ENCODE measurements around the gene ACSF3. TPM values are rescaled to one million over a fixed set of nuclear protein-coding genes. Genes with fewer than 3 reads are reported as not detected.

The ACSF3 gene
- total RNA-seq, 1 donor from 2014 or later, result 15.5 TPM

- no peak for DNase-seq
- ATAC-seq (ENCODE audit: poor library complexity), result no peak
- intact Hi-C loops (cut with DNase I), result no loop called here
These were observed 42.5 kb downstream of the ACSF3 start for GRCh38 chr16:89135971-89136765.

DNA sequence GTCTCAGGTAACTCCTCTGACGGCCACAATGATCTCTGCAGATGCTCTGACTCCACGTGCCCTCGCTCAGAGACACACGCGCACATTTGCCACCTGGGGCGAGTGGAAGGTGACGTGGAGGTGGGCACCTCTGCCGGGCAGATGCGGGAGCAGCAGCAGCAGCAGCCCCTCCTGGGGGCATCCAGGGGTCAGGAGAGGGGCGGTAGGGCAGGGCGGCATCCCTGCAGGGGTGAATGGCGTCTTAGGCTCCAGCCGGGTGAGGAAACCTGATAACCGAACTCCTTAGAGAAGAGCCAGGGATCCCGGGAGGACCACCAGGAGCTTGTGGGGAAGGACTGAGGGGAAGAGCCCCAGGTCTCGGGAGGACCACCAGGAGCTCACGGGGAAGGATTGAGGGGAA is 43.3 kb downstream of the ACSF3 start:
- DNase-seq (no peak), ATAC-seq (ENCODE audit: poor library complexity) (no peak)
- intact Hi-C loops (cut with DNase I), result no loop called here

DNA sequence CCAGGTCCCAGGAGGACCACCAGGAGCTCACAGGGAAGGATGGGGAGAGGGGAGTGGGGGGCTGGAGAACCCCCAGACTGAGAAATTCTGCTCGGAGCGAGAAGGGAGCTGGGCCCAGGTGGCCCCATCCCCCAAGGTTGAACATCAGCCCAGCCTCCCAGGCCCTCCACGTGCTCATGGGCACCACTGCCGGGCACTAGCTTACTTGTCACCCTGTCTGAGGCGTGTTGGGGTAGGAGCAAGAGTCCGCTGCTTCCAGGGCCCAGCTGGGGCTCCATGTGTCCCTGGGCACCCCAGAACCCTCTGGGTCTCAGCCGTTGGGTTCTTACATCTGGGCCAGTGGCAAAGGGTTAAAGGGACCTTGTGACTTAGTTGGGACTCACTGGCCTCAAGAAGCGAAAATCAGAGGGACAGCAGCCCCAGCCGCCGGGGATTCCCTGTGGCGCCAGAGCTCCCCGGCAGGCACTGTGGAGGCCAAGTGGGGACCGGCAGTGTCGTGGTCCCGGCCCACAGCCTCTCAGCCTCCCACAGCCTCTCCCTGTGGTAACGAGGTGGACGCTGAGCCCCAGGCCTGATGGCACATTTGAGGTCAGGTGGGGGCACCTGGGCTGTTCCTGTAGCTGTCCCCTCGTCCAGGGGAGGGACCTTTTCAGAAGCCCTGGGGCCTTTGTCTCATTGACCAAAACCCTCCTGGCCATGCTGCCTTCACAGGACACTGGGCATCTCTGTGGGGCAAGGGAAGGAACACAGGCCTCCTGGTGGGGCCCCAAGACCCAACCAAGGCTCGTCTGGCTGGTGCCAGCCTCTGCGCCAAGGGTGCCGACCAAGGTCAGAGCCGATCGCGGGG is 44.2 kb downstream of the ACSF3 start:
- intact Hi-C loops (cut with DNase I), result no loop called here
- DNase-seq, result peak; percentile 22
- no peak for ATAC-seq (ENCODE audit: poor library complexity)

GRCh38 chr16:89138513-89138795 is 44.8 kb downstream of the ACSF3 start:
- no peak for ATAC-seq (ENCODE audit: poor library complexity)
- intact Hi-C loops (cut with DNase I), result no loop called here

DNA sequence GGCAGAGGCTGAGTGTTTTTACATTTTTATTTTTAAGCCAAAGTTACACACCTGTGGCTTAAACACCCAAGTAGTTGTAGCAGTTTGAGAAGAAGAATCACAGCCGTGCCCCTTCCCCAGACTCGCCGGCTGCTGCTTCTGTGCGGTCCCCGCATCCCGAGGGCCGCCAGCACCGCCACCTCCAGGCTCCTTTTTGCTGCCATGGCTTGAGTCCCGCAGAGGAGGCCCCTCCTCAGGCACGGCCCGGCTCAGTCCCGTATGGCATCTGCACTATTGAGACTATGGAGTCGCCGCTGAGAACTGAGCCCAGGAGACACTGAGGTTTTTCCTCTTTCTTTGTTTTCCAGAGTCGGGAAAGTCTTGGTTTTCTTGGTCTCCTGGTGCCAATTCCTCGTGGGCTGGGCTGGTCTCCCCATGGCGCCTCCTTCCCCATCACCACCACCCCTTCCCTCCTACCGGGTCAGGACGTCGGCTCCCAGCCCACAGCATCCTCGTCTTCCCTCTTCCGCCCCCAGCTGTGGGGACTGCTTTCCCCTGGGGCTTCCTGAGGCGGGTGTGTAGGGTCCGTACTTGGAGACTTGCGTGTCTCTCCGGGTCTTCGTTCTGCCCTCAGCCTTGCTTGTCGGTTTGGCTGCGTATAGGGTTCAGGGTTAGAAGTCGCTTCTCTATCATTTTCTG is 45.3 kb downstream of the ACSF3 start:
- ATAC-seq (ENCODE audit: poor library complexity) (no peak), DNase-seq (peak; percentile 30)
- intact Hi-C loops (cut with DNase I), result no loop called here

More at GRCh38 chr16:89138513-89138795, 44.8 kb downstream of the ACSF3 start:
- peak; percentile 23 for DNase-seq

DNA sequence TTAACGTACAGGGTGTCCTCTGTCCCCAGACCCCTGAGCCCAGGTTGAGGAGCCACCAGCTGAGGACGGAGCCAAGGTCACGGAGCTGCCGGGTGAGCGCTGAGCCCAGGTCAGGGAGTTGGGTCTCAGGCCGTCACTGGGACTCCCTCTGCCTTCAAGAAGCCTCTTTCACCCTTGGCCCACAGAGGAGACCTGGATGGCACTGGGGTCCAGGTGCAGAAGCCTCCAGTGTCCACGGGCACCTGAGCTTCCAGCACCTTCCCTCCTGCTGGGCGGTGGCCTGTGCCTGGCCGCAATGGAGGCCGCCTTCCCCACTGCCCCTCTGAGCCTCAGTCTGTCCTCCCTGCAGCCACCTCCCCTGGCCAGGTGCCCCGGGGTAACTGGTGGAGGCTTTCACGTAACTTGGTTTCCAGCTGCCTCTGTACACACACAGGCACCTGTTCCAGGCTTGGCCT is 46.3 kb downstream of the ACSF3 start:
- ATAC-seq (ENCODE audit: poor library complexity), result no peak
- intact Hi-C loops (cut with DNase I), result no loop called here

GRCh38 chr16:89140401-89140800 is 46.7 kb downstream of the ACSF3 start:
- intact Hi-C loops (cut with DNase I), result no loop called here
- DNase-seq (peak; percentile 22), ATAC-seq (ENCODE audit: poor library complexity) (no peak)

More for the DNA sequence above, 46.3 kb downstream of the ACSF3 start:
- peak; percentile 14 for DNase-seq

GRCh38 chr16:89140981-89141883 is 47.6 kb downstream of the ACSF3 start:
- DNase-seq, result no peak
- no peak for ATAC-seq (ENCODE audit: poor library complexity)
- intact Hi-C loops (cut with DNase I), result no loop called here

DNA sequence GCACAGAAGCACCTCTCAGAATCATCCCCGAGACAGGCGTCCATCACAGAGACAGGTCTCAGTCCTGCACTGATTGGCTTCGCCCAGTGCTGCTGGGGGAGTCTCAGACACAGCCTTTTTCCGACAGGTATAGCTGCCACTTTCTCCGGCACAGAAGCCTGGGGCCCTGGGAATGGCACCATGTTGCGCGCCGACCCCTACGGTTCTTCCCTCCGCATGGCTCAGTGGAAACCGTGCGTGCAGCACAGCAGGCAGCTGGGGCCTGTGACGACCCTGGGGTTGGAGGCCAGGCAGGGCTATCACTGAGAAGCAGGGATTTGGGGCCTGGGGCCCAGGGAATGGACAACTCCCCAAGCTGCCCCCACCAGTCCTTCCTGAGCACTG is 48.2 kb downstream of the ACSF3 start:
- intact Hi-C loops (cut with DNase I), result no loop called here
- ATAC-seq (ENCODE audit: poor library complexity) (no peak), DNase-seq (peak; percentile 29)

DNA sequence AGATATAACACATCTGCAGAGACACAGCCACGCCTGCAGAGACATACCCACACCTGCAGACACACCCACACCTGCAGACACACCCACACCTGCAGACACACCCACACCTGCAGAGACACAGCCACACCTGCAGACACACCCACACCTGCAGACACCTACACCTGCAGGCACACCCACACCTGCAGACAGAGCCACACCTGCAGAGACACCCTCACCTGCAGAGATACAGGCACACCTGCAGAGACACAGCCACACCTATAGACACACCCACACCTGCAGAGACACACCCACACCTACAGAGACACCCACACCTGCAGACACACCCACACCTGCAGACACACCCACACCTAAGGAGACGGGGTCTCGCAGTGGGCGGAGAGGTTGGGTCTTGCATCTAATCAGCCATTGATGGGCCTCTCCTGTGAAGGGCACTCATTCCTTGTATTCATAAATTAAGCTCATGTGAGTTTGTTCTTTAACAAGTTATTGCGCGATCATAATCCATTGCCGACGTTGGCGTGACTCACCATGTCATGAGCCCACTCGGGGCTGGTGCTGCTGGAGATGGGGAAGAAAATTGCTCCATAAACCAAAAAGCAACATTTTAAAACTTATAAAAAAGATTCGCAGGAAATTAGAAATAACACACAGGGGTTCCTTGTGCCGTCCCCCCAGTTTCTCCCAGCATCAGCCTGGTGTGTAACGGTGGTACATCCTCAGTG is 49.0 kb downstream of the ACSF3 start:
- ATAC-seq (ENCODE audit: poor library complexity), result no peak
- intact Hi-C loops (cut with DNase I), result no loop called here
- DNase-seq, result no peak

DNA sequence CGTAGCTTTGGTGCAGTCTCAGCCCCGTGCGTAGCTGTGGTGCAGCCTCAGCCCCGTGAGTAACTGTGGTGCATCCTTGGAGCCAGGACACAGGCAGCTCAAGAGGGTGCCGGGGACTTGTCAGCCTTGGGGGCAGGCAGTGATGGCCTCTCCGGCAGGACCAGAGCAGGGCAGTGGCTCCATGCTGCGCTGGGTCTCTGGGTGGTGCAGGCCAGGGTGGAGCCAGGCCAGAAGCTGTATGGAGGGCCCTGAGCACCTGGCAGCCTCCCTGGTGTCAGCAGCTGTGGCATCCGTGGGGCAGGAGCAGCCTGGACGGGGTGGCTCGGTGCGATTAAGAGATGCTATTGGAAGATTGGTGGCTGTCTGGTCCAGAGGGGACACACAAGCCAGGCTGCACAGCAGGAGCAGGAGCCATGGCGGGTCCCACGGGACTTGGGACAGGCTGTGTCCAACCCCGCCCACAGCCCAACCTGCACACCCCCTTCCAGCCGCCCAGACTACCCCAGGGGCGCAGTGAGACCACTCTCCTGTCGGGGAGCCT is 49.6 kb downstream of the ACSF3 start:
- ATAC-seq (ENCODE audit: poor library complexity) (no peak), DNase-seq (peak; percentile 31)
- intact Hi-C loops (cut with DNase I), result no loop called here

DNA sequence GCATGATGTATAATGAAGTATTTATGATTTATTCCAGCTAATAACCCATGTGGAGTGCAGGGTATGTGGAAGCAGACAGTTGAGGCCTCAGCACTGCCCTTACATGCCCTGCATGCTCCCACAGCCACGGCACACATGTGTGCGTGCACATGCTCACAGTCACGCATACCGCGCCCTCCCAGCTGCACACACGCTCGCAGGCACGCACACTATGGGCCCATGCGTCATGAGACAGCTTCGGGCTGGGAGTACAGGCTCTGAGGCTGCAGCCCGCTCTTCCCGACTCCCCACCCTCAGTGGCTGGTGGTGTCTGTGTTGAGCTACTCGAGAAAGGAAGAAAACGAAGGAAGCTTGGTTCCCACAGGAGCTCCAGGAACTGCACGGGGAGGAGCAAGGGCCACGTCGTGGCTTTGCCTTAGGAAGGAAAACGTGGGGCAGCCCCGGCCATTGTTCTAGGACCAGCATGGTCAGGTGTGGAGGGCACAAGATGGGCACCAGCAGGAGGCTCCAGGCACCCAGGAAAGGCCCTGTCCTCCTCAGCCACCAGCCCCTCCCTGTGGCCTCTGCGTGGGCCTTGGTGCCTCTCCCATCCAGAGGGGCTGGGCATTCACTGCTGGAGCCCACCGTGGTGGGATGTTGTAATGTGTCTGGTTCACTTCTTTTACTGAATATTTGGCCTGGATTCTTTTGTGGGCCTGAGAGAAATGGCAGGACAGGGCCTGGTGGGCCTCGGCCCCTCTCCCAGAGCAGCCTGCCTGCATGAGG is 50.4 kb downstream of the ACSF3 start:
- intact Hi-C loops (cut with DNase I), result no loop called here
- DNase-seq (peak; percentile 27), ATAC-seq (ENCODE audit: poor library complexity) (no peak)

DNA sequence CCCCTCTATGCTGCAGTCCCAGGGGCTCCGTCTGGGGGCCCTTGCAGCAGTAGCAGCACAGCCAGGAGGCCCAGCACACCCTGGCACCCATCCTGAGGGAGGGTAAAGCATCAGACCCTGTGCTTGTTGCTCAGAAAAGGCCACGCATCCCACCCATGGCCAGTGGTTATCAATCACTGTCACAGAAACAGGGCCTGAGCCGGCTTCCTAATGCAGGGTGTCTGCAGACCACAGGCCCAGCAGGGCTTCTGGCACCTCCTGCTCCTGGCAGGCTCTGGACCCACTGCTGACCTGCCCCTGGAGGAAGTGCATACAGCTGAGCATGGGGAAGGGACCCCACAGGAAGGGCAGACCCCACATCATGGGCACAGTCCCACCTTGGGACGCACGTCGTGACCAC is 51.0 kb downstream of the ACSF3 start:
- DNase-seq (no peak), ATAC-seq (ENCODE audit: poor library complexity) (no peak)
- intact Hi-C loops (cut with DNase I), result no loop called here

DNA sequence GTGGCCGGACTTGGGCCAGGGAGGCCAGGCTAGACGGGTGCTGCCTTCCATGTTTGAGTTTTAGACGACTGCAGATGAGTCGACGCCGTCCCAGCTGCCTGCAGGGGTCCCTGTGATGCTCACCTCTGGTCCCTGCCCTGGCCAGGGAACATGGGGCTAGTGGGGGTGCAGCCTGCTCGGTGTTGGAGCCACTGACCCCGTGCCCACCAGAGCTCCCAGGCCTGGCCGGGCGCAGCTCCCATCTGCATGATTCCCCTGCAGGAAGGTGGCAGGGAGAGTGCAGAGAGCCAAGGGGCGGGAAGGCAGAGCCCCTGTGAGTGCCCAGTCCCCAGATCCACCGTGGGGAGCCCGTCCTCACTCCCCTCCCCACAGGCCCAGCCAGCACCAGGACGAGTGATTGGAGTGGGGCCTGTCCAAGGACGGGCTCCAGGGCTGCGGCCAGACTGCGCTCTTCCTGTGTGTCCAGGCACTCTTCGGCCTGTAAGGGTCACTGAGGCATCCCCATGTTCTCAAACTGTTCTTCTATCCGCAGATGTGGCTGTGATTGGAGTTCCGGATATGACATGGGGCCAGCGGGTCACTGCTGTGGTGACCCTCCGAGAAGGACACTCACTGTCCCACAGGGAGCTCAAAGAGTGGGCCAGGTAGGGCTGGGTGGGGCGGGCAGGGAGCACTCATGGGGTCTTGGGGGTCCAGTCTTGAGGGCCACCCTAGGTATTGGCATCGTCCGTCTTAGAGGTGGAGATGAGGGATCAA is 51.9 kb downstream of the ACSF3 start:
- no peak for ATAC-seq (ENCODE audit: poor library complexity)

DNA sequence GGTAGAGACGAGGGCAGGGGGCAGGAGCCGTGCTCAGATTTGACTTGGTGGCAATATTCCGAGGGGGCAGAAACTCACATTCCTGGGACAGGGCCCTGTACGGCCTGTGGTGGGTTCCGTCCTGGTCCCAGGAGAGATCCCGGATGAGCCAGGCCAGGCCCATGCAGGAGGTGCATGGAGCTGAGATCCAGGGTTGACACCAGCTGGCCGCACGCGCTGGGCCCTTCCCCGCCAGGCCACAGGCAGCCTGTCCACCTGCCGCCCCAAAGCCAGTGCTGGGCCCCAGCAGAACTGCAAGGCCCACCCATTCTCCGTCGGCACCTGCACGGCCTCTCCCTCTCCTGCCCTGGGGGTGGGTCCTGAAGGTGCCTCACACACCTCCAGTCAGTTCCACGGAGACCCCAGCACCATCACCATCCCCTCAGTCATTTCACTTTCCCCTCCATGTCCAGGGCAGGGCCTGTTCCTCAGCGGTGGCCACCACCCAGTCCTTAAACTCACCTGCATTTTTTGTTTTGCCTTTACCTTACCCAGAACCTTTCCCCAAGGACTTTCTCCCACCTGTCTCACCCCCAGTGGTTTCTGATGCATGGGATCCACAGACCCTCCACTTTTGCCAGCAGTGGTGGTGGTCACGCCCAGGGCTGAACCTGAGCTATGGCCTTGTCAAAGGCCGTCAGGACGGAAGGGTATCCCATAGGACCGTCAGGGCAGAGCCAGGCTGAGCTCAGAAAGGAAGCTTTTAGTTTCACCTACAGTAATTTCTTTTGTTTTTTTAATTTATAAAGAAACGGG is 52.8 kb downstream of the ACSF3 start:
- no peak for DNase-seq
- intact Hi-C loops (cut with DNase I), result no loop called here

More for the DNA sequence above, 51.9 kb downstream of the ACSF3 start:
- no peak for DNase-seq
- intact Hi-C loops (cut with DNase I), result no loop called here

More for the DNA sequence above, 52.8 kb downstream of the ACSF3 start:
- no peak for ATAC-seq (ENCODE audit: poor library complexity)

Data from Right ventricle myocardium superior (tissue), 1 donor.